Measurements from ENCODE around the gene CDIPT. TPM values are rescaled to one million over a fixed set of nuclear protein-coding genes. Genes with fewer than 3 reads are reported as not detected.

Gene CDIPT
- total and polyA plus RNA-seq, 4 experiments from 2014 or later: 76.2 to 123 (median 83.5) TPM

DNA sequence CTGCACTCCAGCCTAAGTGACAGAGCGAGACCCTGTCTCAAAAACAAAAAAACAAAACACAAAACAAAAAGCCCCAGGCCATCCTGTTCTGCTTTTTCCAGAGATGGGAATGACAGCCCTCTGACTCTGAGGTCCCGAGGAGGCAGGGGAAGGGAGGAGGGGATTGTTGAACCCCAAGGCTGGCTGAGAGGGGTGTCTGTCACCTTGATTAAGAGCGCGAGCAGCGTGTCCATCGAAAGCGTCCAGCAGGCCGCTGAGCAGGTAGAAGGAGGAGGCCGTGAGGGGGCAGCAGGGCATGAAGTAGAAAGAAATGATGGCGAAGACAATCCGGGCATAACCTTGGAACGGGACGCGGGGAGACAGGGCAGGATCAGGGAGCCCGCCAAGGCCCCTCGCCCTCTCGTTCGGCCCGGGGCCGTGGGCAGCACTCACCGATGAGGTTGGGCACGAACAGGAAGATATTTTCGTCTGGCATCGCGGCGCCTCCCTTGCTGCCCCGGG is 593 bp downstream of the CDIPT start:
- no peak for DNase-seq
- H3K27me3 ChIP-seq (ENCODE audit: insufficient read depth, low read length): no peaks in the 10 kb centered on the region
- no peaks in the 10 kb centered on the region for H3K9me3 ChIP-seq (ENCODE audit: control insufficient read depth in 1 of 2, low read length in 2 of 2)
- ChIA-PET CTCF (ENCODE audit: partially characterized antibody) (interaction anchor here (1.4 to 1.8 kb wide), 3 partner anchors 14 to 162 kb away, joined by 3 to 9 read pairs (median 4); partner anchors contain the start of gene PAGR1), POLR2A (ENCODE audit: partially characterized antibody) (interaction anchor here (0.6 to 3.0 kb wide), 10 partner anchors 42 to 173 kb away, joined by 3 to 18 read pairs (median 5); partner anchors contain the start of genes HIRIP3, INO80E, KCTD13 and KIF22)
- H3K4me3 ChIP-seq (ENCODE audit: low read length in 2 of 2): peak overlapping the region; percentile 69 to 83
- intact Hi-C loops (cut with micrococcal nuclease): loop anchor here (5.0 kb wide), 1 partner anchor 65 kb away; the partner anchor contains the start of gene KCTD13
- Mint-ChIP-seq H3K36me3 (peaks cover 17 to 30% of the 10 kb centered on the region in 2 donors), H3K4me3 (peak overlapping the region; percentile 84 to 99 (median 96)), H3K9me3 (peaks cover 0 to 2% (median 0%) of the 10 kb centered on the region in 8 donors), H3K4me1 (peaks cover 4 to 34% (median 19%) of the 10 kb centered on the region in 4 donors), H3K27me3 (no peaks in the 10 kb centered on the region), H3K27ac (peak overlapping the region; percentile 73 to 96 (median 93))
- peaks cover 22% of the 10 kb centered on the region for H3K4me1 ChIP-seq (ENCODE audit: insufficient read depth, low read length)
- H3K36me3 ChIP-seq (ENCODE audit: insufficient read depth, low read length): peaks cover 16% of the 10 kb centered on the region
- H3K27ac ChIP-seq (ENCODE audit: low read depth, low read length): peak overlapping the region; percentile 89

GRCh38 chr16:29860218-29860617 is 2.8 kb downstream of the CDIPT start:
- Histone ChIP-seq H3K27ac (ENCODE audit: low read depth, low read length) (no peak overlapping the region), H3K36me3 (ENCODE audit: insufficient read depth, low read length) (peaks cover 16% of the 10 kb centered on the region), H3K9me3 (ENCODE audit: control insufficient read depth in 1 of 2, low read length in 2 of 2) (no peaks in the 10 kb centered on the region), H3K27me3 (ENCODE audit: insufficient read depth, low read length) (no peaks in the 10 kb centered on the region), H3K4me1 (ENCODE audit: insufficient read depth, low read length) (peaks cover 22% of the 10 kb centered on the region), H3K4me3 (ENCODE audit: low read length in 2 of 2) (no peak overlapping the region)
- intact Hi-C loops (cut with micrococcal nuclease): loop anchor here (5.0 kb wide), 1 partner anchor 67 kb away; the partner anchor contains the start of gene KCTD13
- no peak overlapping the region for H3K27ac Mint-ChIP-seq
- POLR2A ChIA-PET (ENCODE audit: partially characterized antibody): interaction anchor here (0.6 to 1.5 kb wide), 2 partner anchors 53 to 104 kb away, joined by 3 read pairs; no protein-coding TSS in a partner anchor
- CTCF ChIA-PET (ENCODE audit: partially characterized antibody): interaction anchor here (0.6 kb wide), 1 partner anchor 10 kb away, joined by 3 read pairs; no protein-coding TSS in a partner anchor
- H3K4me3 Mint-ChIP-seq: peak overlapping the region in 4 of 8 donors; percentile 41 to 84 (median 64)
- H3K36me3 Mint-ChIP-seq: peaks cover 17 to 34% of the 10 kb centered on the region in 2 donors
- peaks cover 4 to 32% (median 19%) of the 10 kb centered on the region in 4 donors for H3K4me1 Mint-ChIP-seq
- no peaks in the 10 kb centered on the region for H3K27me3 Mint-ChIP-seq
- DNase-seq: no peak
- peaks cover 0 to 2% (median 0%) of the 10 kb centered on the region in 8 donors for H3K9me3 Mint-ChIP-seq

GRCh38 chr16:29858974-29859373 is 4.1 kb downstream of the CDIPT start:
- no peaks in the 10 kb centered on the region for H3K9me3 ChIP-seq (ENCODE audit: control insufficient read depth in 1 of 2, low read length in 2 of 2)
- no peak for DNase-seq
- H3K36me3 ChIP-seq (ENCODE audit: insufficient read depth, low read length): peaks cover 16% of the 10 kb centered on the region
- Mint-ChIP-seq H3K9me3 (peaks cover 0 to 2% (median 0%) of the 10 kb centered on the region in 8 donors), H3K27me3 (no peaks in the 10 kb centered on the region), H3K4me3 (no peak overlapping the region), H3K36me3 (peaks cover 17 to 34% of the 10 kb centered on the region in 2 donors), H3K4me1 (peaks cover 4 to 31% (median 18%) of the 10 kb centered on the region in 4 donors), H3K27ac (no peak overlapping the region)
- POLR2A ChIA-PET (ENCODE audit: partially characterized antibody): interaction anchor here (1.5 kb wide), 1 partner anchor 52 kb away, joined by 3 read pairs; no protein-coding TSS in a partner anchor
- CTCF ChIA-PET (ENCODE audit: partially characterized antibody): interaction anchor here (1.3 to 2.9 kb wide), 2 partner anchors 11 to 159 kb away, joined by 4 to 18 read pairs; no protein-coding TSS in a partner anchor
- no peaks in the 10 kb centered on the region for H3K27me3 ChIP-seq (ENCODE audit: insufficient read depth, low read length)
- no peak overlapping the region for H3K27ac ChIP-seq (ENCODE audit: low read depth, low read length)
- no peak overlapping the region for H3K4me3 ChIP-seq (ENCODE audit: low read length in 2 of 2)
- H3K4me1 ChIP-seq (ENCODE audit: insufficient read depth, low read length): peaks cover 22% of the 10 kb centered on the region
- intact Hi-C loops (cut with micrococcal nuclease): no loop called here

DNA sequence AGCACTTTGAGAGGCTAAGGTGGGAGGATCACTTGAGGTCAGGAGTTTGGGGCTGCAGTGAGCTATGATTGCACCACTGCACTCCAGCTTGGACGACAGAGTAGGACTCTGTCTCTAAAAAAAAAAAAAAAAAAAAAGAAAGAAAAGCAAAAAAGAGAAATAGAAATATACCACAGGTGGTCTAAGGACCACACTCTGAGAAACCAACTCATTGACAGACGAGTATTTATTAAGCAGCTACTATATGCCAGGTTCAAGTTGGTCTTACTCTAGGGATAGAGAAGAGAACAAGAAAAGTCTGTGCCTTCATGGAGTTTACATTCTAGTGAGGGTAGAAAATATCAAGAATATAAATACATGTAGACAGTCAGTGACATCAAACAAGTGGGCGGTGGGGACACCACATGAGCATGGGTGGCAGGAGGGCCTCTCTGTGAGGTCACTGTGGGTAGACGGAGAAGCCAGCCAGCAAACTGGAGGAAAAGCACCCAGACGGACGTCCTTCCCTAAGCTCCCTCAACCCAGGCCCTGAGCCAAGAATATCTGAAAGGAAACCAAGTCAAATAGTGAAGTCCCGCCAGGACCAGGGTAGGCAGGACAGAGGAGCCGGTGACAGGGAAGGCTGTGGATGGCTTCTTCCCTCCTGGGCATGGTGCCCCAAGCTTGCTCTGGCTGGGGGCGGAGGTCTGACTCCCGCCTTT is 4.7 kb downstream of the CDIPT start:
- Histone ChIP-seq H3K4me3 (ENCODE audit: low read length in 2 of 2) (no peak overlapping the region), H3K9me3 (ENCODE audit: control insufficient read depth in 1 of 2, low read length in 2 of 2) (no peaks in the 10 kb centered on the region), H3K4me1 (ENCODE audit: insufficient read depth, low read length) (peaks cover 17% of the 10 kb centered on the region), H3K36me3 (ENCODE audit: insufficient read depth, low read length) (peaks cover 16% of the 10 kb centered on the region), H3K27me3 (ENCODE audit: insufficient read depth, low read length) (no peaks in the 10 kb centered on the region), H3K27ac (ENCODE audit: low read depth, low read length) (no peak overlapping the region)
- ChIA-PET POLR2A (ENCODE audit: partially characterized antibody) (interaction anchor here (0.7 to 1.4 kb wide), 4 partner anchors 10 to 158 kb away, joined by 3 to 4 read pairs (median 4); no protein-coding TSS in a partner anchor), CTCF (ENCODE audit: partially characterized antibody) (interaction anchor here (1.3 to 2.9 kb wide), 2 partner anchors 10 to 158 kb away, joined by 4 to 18 read pairs; no protein-coding TSS in a partner anchor)
- H3K27ac Mint-ChIP-seq: peak overlapping the region in 1 of 7 donors; percentile 65
- peak overlapping the region in 2 of 8 donors; percentile 39 to 74 for H3K4me3 Mint-ChIP-seq
- intact Hi-C loops (cut with micrococcal nuclease): no loop called here
- peaks cover 17 to 34% of the 10 kb centered on the region in 2 donors for H3K36me3 Mint-ChIP-seq
- no peaks in the 10 kb centered on the region for H3K27me3 Mint-ChIP-seq
- H3K9me3 Mint-ChIP-seq: peaks cover 0 to 2% (median 0%) of the 10 kb centered on the region in 8 donors
- DNase-seq: no peak
- H3K4me1 Mint-ChIP-seq: peaks cover 3 to 26% (median 14%) of the 10 kb centered on the region in 4 donors

DNA sequence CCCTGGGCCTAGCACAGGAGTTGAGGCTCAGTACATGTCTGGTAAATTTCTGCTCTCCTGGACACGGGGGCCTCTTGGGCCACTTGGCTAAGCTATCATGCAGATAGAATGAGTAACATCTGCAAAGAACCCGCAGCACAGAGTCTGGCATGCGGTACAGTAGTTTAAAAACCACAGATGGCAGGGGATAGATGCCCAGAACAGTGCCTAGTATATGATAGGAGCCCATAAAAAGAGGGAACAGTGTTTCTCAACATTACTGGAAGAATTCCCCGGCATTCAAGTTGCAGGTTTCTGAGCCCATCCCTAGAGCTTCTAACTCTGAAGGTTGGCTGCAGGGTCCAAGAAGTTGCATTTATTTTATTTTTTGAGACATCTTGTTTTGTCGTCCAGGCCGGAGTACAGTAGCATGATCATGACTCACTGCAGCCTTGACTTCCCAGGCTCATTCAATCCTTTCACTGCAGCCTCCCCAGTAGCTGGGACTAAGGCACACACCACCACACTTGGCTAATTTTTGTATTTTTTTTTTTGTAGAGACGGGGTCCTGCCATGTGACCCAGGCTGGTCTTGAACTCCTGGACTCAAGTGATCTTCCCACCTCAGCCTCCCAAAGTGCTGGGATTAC is 5.8 kb downstream of the CDIPT start:
- Histone ChIP-seq H3K4me1 (ENCODE audit: insufficient read depth, low read length) (peaks cover 15% of the 10 kb centered on the region), H3K9me3 (ENCODE audit: control insufficient read depth in 1 of 2, low read length in 2 of 2) (no peaks in the 10 kb centered on the region), H3K36me3 (ENCODE audit: insufficient read depth, low read length) (peaks cover 16% of the 10 kb centered on the region), H3K4me3 (ENCODE audit: low read length in 2 of 2) (no peak overlapping the region), H3K27me3 (ENCODE audit: insufficient read depth, low read length) (no peaks in the 10 kb centered on the region), H3K27ac (ENCODE audit: low read depth, low read length) (no peak overlapping the region)
- DNase-seq: no peak
- H3K9me3 Mint-ChIP-seq: peaks cover 0 to 2% (median 0%) of the 10 kb centered on the region in 8 donors
- H3K27me3 Mint-ChIP-seq: no peaks in the 10 kb centered on the region
- no peak overlapping the region for H3K27ac Mint-ChIP-seq
- intact Hi-C loops (cut with micrococcal nuclease): no loop called here
- H3K4me3 Mint-ChIP-seq: no peak overlapping the region
- peaks cover 17 to 30% of the 10 kb centered on the region in 2 donors for H3K36me3 Mint-ChIP-seq
- peaks cover 3 to 22% (median 12%) of the 10 kb centered on the region in 4 donors for H3K4me1 Mint-ChIP-seq
- ChIA-PET POLR2A (ENCODE audit: partially characterized antibody) (interaction anchor here (0.7 to 1.7 kb wide), 10 partner anchors 9 to 157 kb away, joined by 3 to 6 read pairs (median 4); partner anchors contain the start of genes MVP and PAGR1), CTCF (ENCODE audit: partially characterized antibody) (interaction anchor here (2.9 kb wide), 1 partner anchor 9 kb away, joined by 18 read pairs; no protein-coding TSS in a partner anchor)

- CTCF ChIA-PET (ENCODE audit: partially characterized antibody): no interaction called here
- H3K9me3 ChIP-seq (ENCODE audit: control insufficient read depth in 1 of 2, low read length in 2 of 2): no peaks in the 10 kb centered on the region
- no peaks in the 10 kb centered on the region for H3K9me3 Mint-ChIP-seq
- peaks cover 16% of the 10 kb centered on the region for H3K36me3 ChIP-seq (ENCODE audit: insufficient read depth, low read length)
- H3K4me3 Mint-ChIP-seq: no peak overlapping the region
- no peak for DNase-seq
- H3K4me1 Mint-ChIP-seq: peaks cover 0 to 2% (median 0%) of the 10 kb centered on the region in 4 donors
- intact Hi-C loops (cut with micrococcal nuclease): no loop called here
- peaks cover 8 to 15% of the 10 kb centered on the region in 2 donors for H3K36me3 Mint-ChIP-seq
- H3K4me3 ChIP-seq (ENCODE audit: low read length in 2 of 2): no peak overlapping the region
- H3K27me3 Mint-ChIP-seq: no peaks in the 10 kb centered on the region
- POLR2A ChIA-PET (ENCODE audit: partially characterized antibody): interaction anchor here (1.2 kb wide), 1 partner anchor 39 kb away, joined by 4 read pairs; the partner anchor contains the start of gene PAGR1
- H3K27ac Mint-ChIP-seq: peak overlapping the region in 2 of 7 donors; percentile 30 to 55
- H3K4me1 ChIP-seq (ENCODE audit: insufficient read depth, low read length): no peaks in the 10 kb centered on the region
- H3K27me3 ChIP-seq (ENCODE audit: insufficient read depth, low read length): no peaks in the 10 kb centered on the region
- H3K27ac ChIP-seq (ENCODE audit: low read depth, low read length): no peak overlapping the region
Measured at GRCh38 chr16:29854520-29855100, 8.4 kb downstream of the CDIPT start.

Data from CD4-positive, alpha-beta memory T cell (primary cell).